HepG2 (cell line): ENCODE measurements around the gene DNM1. TPM values are rescaled to one million over a fixed set of nuclear protein-coding genes. Genes with fewer than 3 reads are reported as not detected.

ENCODE experiments used
- EHMT2 ChIP-seq: fragments of 200-600 bp; sonication (generic); IDR thresholded peaks from 2 replicates; pipeline ENCODE4 v1.7.0; 2017; ENCODE audit warnings: antibody characterized with exemption, low read depth, low read length, borderline replicate concordance
- ELF1 ChIP-seq: sonication (generic); formaldehyde crosslinking; IDR thresholded peaks from 2 replicates; pipeline ENCODE4 v1.4.0; 2020; ENCODE audit warnings: missing genetic modification reagents
- ETV6 ChIP-seq: sonication (generic); formaldehyde crosslinking; conservative IDR thresholded peaks from 2 replicates; pipeline ENCODE4 v1.4.0; 2020; ENCODE audit warnings: missing genetic modification reagents
- FOXP4 ChIP-seq: sonication (generic); formaldehyde crosslinking; IDR thresholded peaks from 2 replicates; pipeline ENCODE4 v1.4.0; 2020; ENCODE audit warnings: missing genetic modification reagents
- HDAC2 ChIP-seq: sonication (generic); formaldehyde crosslinking; IDR thresholded peaks from 2 replicates; pipeline ENCODE4 v1.4.0; 2020; ENCODE audit warnings: missing genetic modification reagents
- HNF4G ChIP-seq, 2 experiments: sonication (generic) in 1 of 2; formaldehyde crosslinking in 1 of 2; IDR thresholded peaks; 2 replicates each; pipeline versions ENCODE4 v1.4.0 to v1.6.1; 2011 to 2020; ENCODE audit warnings: borderline replicate concordance in 2 of 2, low read depth in 2 of 2, mild to moderate bottlenecking in 2 of 2, low read length in 1 of 2, missing genetic modification reagents in 1 of 2, moderate library complexity in 1 of 2
- HNRNPLL ChIP-seq: fragments of 200-400 bp; formaldehyde crosslinking; IDR thresholded peaks from 2 replicates; pipeline ENCODE4 v1.6.1; 2017; ENCODE audit warnings: mild to moderate bottlenecking, low read depth, low read length; ENCODE audit not compliant: poor library complexity, severe bottlenecking
- KDM2A ChIP-seq: sonication (generic); formaldehyde crosslinking; IDR thresholded peaks from 2 replicates; pipeline ENCODE4 v1.4.0; 2020; ENCODE audit warnings: low read depth, missing genetic modification reagents, borderline replicate concordance
- MATR3 ChIP-seq: sonication (generic); formaldehyde crosslinking; IDR thresholded peaks from 2 replicates; pipeline ENCODE4 v1.4.0; 2020; ENCODE audit warnings: missing genetic modification reagents
- MAZ ChIP-seq, 2 experiments: sonication (generic) in 1 of 2; formaldehyde crosslinking in 1 of 2; IDR thresholded peaks; 2 replicates each; pipeline versions ENCODE4 v1.5.0 to v1.6.1; 2012 to 2020; ENCODE audit warnings: low read depth in 2 of 2, mild to moderate bottlenecking in 2 of 2, borderline replicate concordance in 1 of 2, improper control_type of control experiment in 1 of 2, low read length in 1 of 2, missing genetic modification reagents in 1 of 2, moderate library complexity in 1 of 2
- MYPOP ChIP-seq: sonication (generic); formaldehyde crosslinking; IDR thresholded peaks from 2 replicates; pipeline ENCODE4 v1.8.1; 2023; ENCODE audit warnings: mild to moderate bottlenecking, moderate library complexity, missing genetic modification reagents
- NFYB ChIP-seq: sonication (generic); formaldehyde crosslinking; IDR thresholded peaks from 2 replicates; pipeline ENCODE4 v1.4.0; 2020; ENCODE audit warnings: missing genetic modification reagents
- PCBP1 ChIP-seq: fragments of 200-400 bp; formaldehyde crosslinking; IDR thresholded peaks from 2 replicates; pipeline ENCODE4 v1.6.1; 2017; ENCODE audit warnings: mild to moderate bottlenecking, low read depth, low read length, borderline replicate concordance
- SAP130 ChIP-seq: IDR thresholded peaks from 2 replicates; pipeline ENCODE4 v1.6.1; 2016; ENCODE audit warnings: low read depth
- SOX5 ChIP-seq: IDR thresholded peaks from 2 replicates; pipeline ENCODE4 v1.6.1; 2016; ENCODE audit warnings: borderline replicate concordance
- SOX6 ChIP-seq, 2 experiments: fragments of 450-650 bp in 1 of 2; sonication (generic) in 1 of 2; formaldehyde crosslinking in 1 of 2; IDR thresholded peaks; 2 replicates each; pipeline versions ENCODE4 v1.4.0 to v1.6.1; 2017 to 2020; ENCODE audit warnings: antibody characterized with exemption in 1 of 2, mild to moderate bottlenecking in 1 of 2, missing genetic modification reagents in 1 of 2
- SP4 ChIP-seq: sonication (generic); formaldehyde crosslinking; IDR thresholded peaks from 2 replicates; pipeline ENCODE4 v1.8.1; 2023; ENCODE audit warnings: mild to moderate bottlenecking, missing genetic modification reagents
- SP5 ChIP-seq: IDR thresholded peaks from 2 replicates; pipeline ENCODE4 v1.6.1; 2016; ENCODE audit warnings: low read depth, borderline replicate concordance
- TSC22D2 ChIP-seq: sonication (generic); formaldehyde crosslinking; IDR thresholded peaks from 2 replicates; pipeline ENCODE4 v1.5.1; 2020; ENCODE audit warnings: missing genetic modification reagents, mild to moderate bottlenecking, borderline replicate concordance
- ZFY ChIP-seq: sonication (generic); formaldehyde crosslinking; IDR thresholded peaks from 2 replicates; pipeline ENCODE4 v1.4.0; 2020; ENCODE audit warnings: missing genetic modification reagents
- ZNF121 ChIP-seq: sonication (generic); formaldehyde crosslinking; IDR thresholded peaks from 2 replicates; pipeline ENCODE4 v1.5.0; 2020; ENCODE audit warnings: mild to moderate bottlenecking, missing genetic modification reagents
- ZNF224 ChIP-seq: sonication (generic); formaldehyde crosslinking; IDR thresholded peaks from 2 replicates; pipeline ENCODE4 v1.5.0; 2020; ENCODE audit warnings: mild to moderate bottlenecking, missing genetic modification reagents
- ZNF230 ChIP-seq: sonication (generic); formaldehyde crosslinking; IDR thresholded peaks from 2 replicates; pipeline ENCODE4 v1.4.0; 2020; ENCODE audit warnings: mild to moderate bottlenecking, missing genetic modification reagents
- ZNF274 ChIP-seq: sonication (generic); formaldehyde crosslinking; IDR thresholded peaks from 2 replicates; pipeline ENCODE4 v1.5.1; 2020; ENCODE audit warnings: mild to moderate bottlenecking, missing genetic modification reagents
- ZNF326 ChIP-seq: sonication (generic); formaldehyde crosslinking; IDR thresholded peaks from 2 replicates; pipeline ENCODE4 v1.4.0; 2020; ENCODE audit warnings: missing genetic modification reagents, borderline replicate concordance
- ZNF335 ChIP-seq: sonication (generic); formaldehyde crosslinking; IDR thresholded peaks from 2 replicates; pipeline ENCODE4 v1.4.0; 2020; ENCODE audit warnings: missing genetic modification reagents
- ZNF33A ChIP-seq: sonication (generic); formaldehyde crosslinking; IDR thresholded peaks from 2 replicates; pipeline ENCODE4 v1.5.1; 2020; ENCODE audit warnings: missing genetic modification reagents, mild to moderate bottlenecking, moderate library complexity, borderline replicate concordance
- ZNF589 ChIP-seq: sonication (generic); formaldehyde crosslinking; conservative IDR thresholded peaks from 2 replicates; pipeline ENCODE4 v1.8.0; 2022; ENCODE audit warnings: mild to moderate bottlenecking, moderate library complexity, missing genetic modification reagents
- polyA plus RNA-seq, 8 experiments: library from polyadenylated mRNA; depleted of rRNA in 3 of 8; stranded (reverse) in 7 of 8; unstranded in 1 of 8; fragments of >200 nt; fragmentation: Illumina TruSeq in 4 of 8; extraction: Trizol in 4 of 8; gene quantifications; 2 replicates each; pipeline versions ENCODE4 v1.2.1 to v1.2.3, GENCODE V29; 2011 to 2016; ENCODE audit warnings: low read depth in 4 of 8, missing spikeins in 1 of 8, mixed read lengths in 1 of 8; ENCODE audit not compliant: insufficient read depth in 1 of 8
- total RNA-seq, 5 experiments: library from RNA; depleted of rRNA; stranded (reverse); fragments of >200 nt; fragmentation: Illumina TruSeq; extraction: Trizol; gene quantifications; 2 replicates each; pipeline ENCODE4 v1.2.3, GENCODE V29; 2016; ENCODE audit warnings: low read depth in 1 of 5

The DNM1 gene
- total and polyA plus RNA-seq, 2 of the 13 experiments (the other 11 are each of a cell fraction or from before 2014, with no cell fraction given) = 0.13 to 0.58 TPM

GRCh38 chr9:128276008-128276573 lies 72.9 kb downstream of the DNM1 start, which contains the start of gene SWI5 (continued):
- TF ChIP-seq SP5 (CRISPR knock-in tag) = peak; percentile 60; the same call in 1 of the 2 replicates
- TF ChIP-seq ZNF589 (CRISPR knock-in tag) = no peak
- 0 out of 2 replicates have a peak, but pooled peaks have one; percentile 29 for TF ChIP-seq ETV6
- 0 out of 2 replicates have a peak, but pooled peaks have one; percentile 47 for TF ChIP-seq PCBP1
- peak; percentile 86 for TF ChIP-seq ELF1
- no peak for TF ChIP-seq ZNF224 (CRISPR knock-in tag)
- peak; percentile 69; the same call in 1 of the 2 replicates for TF ChIP-seq ZFY
- TF ChIP-seq TSC22D2 (CRISPR knock-in tag) = no peak; the same call in 1 of the 2 replicates
- no peak for TF ChIP-seq ZNF326 (CRISPR knock-in tag)
- peak; percentile 86 for TF ChIP-seq SAP130 (CRISPR knock-in tag)
- TF ChIP-seq MAZ (IDR thresholded peaks at IDR 0.05; ENCODE audit: borderline replicate concordance, low read depth, low read length) = 0 out of 2 replicates have a peak, but pooled peaks have one; percentile 10
- no peak for TF ChIP-seq MAZ (CRISPR knock-in tag; IDR thresholded peaks at IDR 0.05; ENCODE audit: low read depth)
- TF ChIP-seq ZNF121 (CRISPR knock-in tag) = no peak
- TF ChIP-seq MYPOP (CRISPR knock-in tag) = no peak
- TF ChIP-seq MATR3 (CRISPR knock-in tag) = no peak
- TF ChIP-seq HNRNPLL = peak; percentile 79
- TF ChIP-seq SP4 (CRISPR knock-in tag) = peak; percentile 93
- peak; percentile 49 for TF ChIP-seq HDAC2 (CRISPR knock-in tag)
- no peak for TF ChIP-seq ZNF33A
- no peak for TF ChIP-seq EHMT2
- TF ChIP-seq NFYB (CRISPR knock-in tag) = peak; percentile 75
- TF ChIP-seq SOX6 (IDR thresholded peaks at IDR 0.05) = no peak
- peak; percentile 52; the same call in 1 of the 2 replicates for TF ChIP-seq SOX6 (CRISPR knock-in tag; IDR thresholded peaks at IDR 0.05)
- 0 out of 2 replicates have a peak, but pooled peaks have one; percentile 2 for TF ChIP-seq SOX5
- TF ChIP-seq ZNF335 (CRISPR knock-in tag) = peak; percentile 41; the same call in 1 of the 2 replicates
- TF ChIP-seq KDM2A (CRISPR knock-in tag) = peak; percentile 70; the same call in 1 of the 2 replicates
- no peak; the same call in 1 of the 2 replicates for TF ChIP-seq FOXP4 (CRISPR knock-in tag)
- TF ChIP-seq ZNF274 (CRISPR knock-in tag) = peak; percentile 70
- TF ChIP-seq ZNF230 (CRISPR knock-in tag) = 0 out of 2 replicates have a peak, but pooled peaks have one; percentile 1
- peak; percentile 71; the same call in 1 of the 2 replicates for TF ChIP-seq HNF4G (IDR thresholded peaks at IDR 0.05; ENCODE audit: borderline replicate concordance, low read depth, low read length)
- TF ChIP-seq HNF4G (CRISPR knock-in tag; IDR thresholded peaks at IDR 0.05; ENCODE audit: borderline replicate concordance, low read depth) = no peak
